Measurements from ENCODE around the gene SETBP1.

Gene SETBP1

DNA sequence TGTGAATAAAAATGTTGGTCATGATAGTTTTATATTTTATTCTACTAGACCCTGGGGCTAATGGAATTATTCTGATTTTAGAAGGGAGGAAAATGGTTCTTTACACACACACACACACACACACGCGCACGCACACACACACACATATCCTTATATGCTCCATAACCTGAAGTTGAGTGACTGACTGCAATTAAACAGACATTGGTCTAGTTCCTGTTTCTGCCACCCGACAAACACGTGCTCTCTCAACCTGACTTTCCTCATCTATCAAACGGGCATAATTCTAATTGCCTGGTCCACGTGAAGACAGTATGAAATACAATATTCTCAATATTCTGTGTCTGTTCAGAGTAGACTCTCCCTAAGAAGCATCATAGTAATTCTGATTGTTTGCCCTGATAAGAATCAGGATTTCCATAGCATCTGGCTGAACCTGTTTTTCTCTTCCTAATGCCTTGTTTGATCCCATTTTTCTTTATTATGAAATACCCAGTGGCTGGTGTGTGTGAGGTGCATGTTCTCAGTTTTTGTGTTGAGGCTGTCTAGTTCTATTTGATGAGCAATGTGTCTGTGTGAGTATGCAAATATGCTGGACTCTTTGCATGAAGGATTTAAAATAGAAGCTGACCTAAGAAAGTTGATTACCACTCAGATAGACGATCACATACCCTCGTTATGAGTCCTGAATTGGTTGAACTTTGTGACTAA, 51.0 kb downstream of the SETBP1 start:
- DNase-seq (ENCODE audit: low read depth, low spot score), result no peak

DNA sequence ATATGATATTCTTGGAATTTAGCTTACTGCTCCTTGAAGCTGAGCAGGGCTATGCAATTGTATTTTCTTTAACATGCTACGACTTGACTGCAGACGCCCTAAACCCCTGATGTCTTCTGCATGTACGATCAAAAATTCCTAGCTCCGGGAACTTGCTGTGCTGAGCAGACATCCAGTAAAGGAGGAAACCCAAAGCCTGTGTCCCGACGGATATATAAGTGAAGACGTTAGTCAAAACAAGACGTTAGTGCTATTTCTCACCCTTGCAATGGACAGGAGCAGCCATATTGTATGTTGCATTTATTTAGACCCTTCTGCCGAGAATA, 51.5 kb downstream of the SETBP1 start:
- no peak for DNase-seq (ENCODE audit: low read depth, low spot score)

DNA sequence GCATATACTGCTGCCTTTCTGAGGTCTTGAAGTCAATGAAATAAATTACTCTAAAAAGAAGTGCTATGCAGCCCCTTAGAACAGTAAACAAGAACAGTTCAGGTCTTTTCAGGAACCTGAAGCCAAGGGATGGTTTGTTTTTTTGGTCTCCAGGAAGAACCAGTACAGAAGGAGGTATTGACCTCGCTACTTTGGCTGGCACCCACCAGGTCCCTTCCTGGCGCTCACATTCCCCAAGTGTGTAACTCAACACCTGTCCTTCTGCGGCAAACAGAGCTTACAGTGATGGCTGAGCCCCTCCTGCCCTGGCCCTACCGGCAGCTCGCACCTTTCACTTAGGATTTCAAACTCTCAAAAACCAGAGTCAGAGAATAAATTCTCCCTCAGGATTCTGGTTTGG, 51.9 kb downstream of the SETBP1 start:
- DNase-seq (ENCODE audit: low read depth, low spot score), result no peak

DNA sequence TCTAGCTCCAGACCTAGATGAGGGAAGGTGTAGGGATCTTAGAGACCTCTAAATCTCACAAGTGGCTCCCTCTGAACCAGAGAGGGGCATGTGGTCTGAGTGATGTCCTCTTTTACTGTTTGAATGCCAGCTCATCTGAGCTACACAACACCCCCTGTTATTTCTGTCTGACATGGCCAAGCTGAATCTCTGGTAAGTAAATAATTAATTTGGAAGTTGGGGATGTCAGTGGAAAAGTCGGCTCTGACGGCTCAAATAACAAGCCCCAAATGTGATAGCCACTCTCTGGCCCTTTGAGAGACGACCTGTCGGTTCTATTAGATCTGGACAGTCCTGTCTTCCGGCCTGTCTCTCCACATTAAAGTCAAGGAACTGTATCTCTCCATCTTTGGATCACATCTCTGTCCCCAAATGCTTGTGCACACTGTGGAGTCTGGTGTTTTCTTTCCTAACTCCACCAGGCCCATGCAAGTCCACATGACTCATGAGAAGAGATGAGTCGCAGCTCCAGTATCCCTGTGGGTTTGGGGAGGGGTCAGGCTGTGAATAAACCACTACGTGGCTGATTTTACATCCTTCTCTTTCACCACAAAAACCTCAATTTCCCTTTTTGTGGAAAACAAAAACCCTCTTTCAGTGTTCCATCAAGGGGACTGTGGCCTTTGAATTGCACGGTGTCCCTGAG, 52.5 kb downstream of the SETBP1 start:
- peak; percentile 37 for DNase-seq (ENCODE audit: low read depth, low spot score)

DNA sequence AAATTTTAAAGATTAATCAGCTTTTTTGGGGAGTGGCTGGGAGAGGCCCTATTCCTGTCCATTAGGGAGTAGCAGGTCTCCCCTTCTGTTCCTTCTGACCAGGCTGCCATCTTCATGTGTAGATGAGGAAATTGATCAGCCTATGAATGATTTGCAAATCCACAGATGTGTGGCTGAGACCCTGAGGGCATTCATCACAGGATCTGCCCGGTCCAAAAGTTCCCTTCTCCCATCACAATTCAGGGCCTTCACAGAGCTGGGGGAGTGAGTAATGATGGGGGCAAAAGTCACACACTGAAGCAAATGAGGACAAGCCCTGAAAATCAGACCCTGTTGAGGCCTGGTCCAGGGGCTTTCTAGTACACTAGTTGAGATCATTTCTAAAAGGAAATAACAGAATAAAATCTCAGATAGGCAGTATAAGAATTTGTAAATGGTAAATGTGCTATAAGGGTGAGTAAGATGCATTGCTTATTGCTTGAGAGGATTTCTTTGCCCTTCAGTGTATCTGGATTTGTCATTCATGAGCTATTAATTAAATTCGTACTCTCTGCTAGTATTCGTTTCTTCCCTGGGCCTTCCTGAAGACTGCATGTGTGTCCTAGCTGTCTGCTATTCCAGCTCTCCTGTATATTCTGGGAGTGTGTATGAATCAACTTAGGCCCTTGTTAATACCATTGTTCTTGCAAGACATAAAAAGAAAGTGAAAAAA, 53.2 kb downstream of the SETBP1 start:
- no peak for DNase-seq (ENCODE audit: low read depth, low spot score)

DNA sequence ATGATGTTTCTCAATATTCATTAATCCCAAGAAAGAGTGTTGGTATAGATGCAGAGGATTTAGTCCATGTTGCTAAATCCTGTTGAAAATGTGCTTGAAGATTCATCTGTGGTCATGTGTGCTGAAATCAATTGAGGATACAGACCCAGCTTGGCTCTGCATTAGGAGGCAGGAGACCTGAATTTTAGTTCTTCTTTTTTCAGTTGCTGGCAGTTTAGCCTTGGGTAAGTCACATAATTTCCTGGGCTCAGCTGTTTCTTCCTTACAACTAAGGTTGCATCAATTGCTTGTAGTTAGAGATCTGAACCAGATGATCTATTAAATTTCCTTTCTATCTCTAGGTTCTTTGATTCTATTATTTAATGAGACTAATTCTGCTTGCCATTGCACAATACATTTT, 54.4 kb downstream of the SETBP1 start:
- no peak for DNase-seq (ENCODE audit: low read depth, low spot score)

DNA sequence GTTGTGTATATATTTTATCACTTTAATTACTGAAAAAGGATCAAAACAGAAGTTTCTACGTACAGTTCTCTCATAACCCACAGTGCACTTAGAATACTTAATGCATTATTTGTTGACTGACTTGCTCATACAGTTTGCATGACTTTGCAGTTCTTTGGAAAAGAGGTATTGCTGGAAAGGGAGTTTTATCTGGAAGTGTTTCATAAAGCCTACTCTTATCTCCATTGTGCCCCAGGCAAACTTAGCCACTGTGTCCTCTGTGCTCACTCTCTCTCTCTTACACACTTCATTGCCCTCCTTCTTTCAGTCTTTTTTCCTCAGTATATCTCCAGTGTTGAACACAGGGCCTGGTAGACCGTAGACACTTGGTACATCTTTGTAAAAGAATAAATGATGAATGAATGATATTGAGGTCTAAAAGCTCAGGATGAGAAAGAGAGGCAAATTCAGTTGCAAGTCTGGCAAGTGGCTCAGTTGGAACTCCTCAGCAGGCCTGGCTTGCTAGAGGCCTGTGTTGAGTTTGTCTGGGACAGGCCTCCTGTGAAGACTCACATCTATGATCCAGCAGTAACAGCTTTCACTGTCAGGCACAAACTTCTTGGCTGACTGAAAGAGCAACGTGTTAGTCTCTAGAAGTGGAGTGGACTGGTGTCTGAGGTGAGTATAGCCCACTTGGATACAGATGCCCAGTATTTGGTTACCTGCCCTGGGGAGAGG, 56.1 kb downstream of the SETBP1 start:
- DNase-seq (ENCODE audit: low read depth, low spot score), result no peak

DNA sequence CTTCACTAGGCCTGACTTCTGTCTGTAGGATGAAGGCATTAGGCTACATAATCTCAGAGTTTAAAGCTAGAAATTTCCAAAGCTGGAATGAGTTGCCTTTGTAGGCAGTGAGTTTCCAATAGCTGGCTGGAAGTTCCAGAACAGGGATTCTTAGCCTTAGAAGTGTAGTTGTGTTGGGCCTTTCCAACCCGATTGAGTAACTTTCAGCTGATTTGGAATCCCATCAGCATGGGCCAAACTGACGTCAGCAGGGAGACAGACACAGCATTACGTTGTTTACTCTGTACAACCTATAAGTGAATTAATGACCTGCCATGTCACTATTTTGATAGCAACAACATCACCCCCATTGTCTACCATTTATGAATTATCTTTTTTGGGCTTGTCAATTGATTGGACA, 56.9 kb downstream of the SETBP1 start:
- no peak for DNase-seq (ENCODE audit: low read depth, low spot score)

DNA sequence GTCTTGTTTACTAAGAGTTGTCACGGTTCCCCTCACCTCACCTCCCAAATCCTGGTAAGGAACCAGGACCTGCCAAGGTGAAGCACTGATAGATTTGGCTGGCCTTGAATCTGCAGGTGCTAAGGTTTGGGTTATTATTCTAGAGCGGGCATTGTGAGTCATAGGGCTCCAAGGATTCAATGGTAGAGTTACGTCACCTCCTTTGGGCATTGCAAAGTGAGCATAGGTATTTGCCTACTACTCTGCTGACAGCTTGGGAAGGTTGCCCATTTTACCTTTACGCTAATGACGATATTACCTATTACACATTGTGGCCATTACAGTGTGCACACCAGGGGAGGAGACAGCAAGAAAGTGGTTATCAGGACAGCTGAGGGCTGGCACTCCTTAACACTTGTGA, 59.3 kb downstream of the SETBP1 start:
- no peak for DNase-seq (ENCODE audit: low read depth, low spot score)

DNA sequence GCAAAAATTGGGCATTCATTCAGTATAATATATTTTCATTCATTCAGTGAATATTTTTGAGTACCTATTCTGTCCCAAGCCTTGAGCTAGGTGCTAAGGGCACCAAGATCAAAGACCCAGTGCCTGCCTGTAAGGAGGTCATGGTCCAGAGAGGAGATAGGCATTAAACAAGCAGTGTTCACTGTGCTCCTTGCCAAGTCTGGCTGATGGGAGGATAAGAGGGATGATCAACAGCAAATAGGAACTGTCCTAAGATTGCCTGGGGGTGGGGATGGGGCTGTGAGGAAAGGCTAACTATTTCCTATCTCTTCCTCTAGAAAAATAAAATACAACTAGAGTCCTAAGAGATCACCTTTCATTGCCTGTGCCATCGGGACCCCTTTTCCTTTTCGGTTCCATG, 60.4 kb downstream of the SETBP1 start:
- DNase-seq (ENCODE audit: low read depth, low spot score), result no peak

DNA sequence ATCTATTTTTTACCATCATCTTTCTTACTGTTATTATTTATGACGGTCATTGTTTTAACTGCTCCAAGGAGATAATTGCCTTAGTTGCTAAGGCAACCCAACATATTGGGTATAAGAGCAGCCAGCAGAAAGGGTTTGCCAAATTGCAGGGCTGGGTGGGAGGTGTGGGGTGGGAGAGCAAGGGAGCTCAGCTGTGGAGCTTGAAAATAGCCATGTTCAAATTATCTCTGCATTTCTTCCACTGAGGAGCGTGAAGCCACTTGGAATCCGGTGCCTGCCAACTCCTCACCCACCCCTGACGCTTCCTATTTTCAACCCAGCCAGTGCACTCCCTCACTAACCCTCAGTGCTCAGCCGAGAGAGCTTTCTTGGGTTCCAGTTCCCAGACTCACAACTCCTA, 60.8 kb downstream of the SETBP1 start:
- DNase-seq (ENCODE audit: low read depth, low spot score), result no peak

DNA sequence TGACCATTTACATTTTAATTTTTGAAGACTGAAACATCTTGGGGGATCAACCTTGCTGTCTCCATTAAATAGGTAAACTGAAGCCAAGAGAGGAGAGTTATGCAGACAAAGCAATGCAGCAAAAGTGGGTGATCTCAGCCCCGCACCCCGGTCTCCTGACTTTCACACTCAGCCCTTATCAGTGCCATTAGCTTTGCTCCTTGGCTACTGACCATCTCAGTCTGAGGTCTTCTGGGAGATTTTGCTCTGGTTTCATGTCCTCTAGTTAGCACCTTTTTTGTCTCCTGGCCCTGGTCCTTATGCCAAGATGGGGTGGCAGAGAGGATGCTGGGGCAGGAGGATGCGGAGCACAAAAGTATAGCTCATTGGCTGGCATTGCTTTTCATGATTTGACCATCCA, 61.4 kb downstream of the SETBP1 start:
- no peak for DNase-seq (ENCODE audit: low read depth, low spot score)

DNA sequence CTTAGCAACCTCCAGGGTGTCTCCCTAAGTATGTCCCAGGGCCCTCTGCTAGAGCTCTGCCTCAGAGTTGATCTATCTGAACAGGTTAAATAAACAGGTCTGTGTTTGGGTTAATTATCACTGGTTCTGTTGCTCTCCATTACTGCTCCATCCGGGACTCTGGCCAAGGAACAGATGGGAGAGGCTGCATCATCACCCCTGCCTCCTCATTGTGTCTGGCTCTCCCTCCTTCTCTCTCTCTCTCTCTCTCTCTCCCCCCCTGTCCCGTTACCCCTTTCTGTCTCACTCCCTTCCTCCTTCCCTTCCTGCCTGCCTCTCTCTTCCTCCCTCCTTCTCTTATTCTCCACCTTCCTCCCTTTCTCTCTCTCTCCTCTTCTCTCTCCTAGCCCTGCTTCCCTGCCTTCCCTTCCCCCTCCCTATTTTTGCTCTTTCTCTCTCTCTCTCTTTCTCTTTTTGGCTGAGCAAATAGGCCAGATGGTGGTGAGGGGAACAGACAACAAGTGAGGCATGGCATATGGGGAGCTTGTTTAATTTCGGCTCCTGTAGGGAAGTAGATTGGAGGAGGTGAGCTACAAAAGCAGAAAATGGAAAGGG, 62.1 kb downstream of the SETBP1 start:
- DNase-seq (ENCODE audit: low read depth, low spot score), result peak; percentile 67

DNA sequence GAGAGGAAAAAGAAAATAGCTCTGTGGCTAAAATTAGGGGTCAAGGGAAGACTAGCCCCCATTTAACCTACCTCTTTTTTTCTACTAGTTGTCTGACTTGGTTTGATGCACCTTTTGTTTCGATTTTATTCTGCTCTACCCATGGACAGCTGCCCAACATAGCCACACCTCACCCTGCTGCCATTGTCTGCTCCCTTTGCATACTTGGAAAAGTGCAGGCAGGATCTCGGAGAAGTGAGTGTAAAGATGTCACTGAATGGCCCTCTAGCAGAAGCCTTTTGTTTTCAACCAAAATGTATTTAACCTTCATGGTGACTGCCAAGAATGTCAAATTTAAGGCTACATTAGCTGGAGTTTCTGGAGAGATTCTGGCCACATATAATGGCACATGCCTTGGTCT, 62.9 kb downstream of the SETBP1 start:
- no peak for DNase-seq (ENCODE audit: low read depth, low spot score)

DNA sequence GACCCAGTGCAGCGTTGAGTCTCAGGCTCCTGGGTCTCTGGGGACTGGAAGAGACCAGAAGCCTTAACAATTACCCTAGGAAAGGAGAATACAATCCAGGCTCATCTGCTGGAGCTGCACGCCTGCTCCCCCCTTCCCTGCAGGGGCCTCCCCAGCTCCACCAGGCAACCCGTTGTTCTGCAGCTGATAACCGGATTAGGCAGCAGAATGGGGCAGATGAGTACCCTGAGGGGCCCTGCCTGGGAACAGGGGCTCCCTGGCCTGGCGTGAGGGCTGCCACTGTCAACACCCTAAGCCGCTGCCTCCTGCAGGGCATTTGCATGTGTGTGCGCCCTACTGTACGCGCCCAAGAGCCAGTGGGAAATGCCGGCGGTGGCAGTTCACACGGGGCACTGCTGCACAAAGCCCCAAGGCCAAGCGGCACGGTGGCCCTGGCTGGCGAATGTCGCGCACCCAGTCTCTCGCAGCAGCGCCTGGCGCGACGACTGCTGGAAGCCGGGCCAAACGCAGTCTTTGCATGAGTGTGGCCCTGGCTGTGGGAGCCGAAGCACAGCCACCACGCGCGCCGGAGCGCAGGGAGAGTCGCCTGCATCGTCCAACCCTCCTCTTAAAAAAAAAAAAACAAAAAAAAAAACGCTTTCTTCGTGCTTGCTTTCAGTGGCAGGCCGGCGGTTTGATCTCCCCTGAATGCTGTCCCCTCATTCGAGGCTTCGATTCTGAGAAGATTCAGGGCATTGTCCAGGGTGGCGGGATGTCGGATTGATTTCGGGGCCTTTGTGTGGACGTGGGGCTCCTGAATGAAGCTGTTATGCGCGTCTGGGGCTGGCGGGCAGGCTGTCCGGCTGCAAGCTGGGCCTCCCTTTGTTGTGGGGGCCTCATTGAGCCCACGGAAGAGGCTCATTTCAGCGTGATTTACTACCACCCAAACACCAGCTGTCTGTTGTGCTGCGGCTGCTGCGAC, 63.8 kb downstream of the SETBP1 start:
- no peak for DNase-seq (ENCODE audit: low read depth, low spot score)

DNA sequence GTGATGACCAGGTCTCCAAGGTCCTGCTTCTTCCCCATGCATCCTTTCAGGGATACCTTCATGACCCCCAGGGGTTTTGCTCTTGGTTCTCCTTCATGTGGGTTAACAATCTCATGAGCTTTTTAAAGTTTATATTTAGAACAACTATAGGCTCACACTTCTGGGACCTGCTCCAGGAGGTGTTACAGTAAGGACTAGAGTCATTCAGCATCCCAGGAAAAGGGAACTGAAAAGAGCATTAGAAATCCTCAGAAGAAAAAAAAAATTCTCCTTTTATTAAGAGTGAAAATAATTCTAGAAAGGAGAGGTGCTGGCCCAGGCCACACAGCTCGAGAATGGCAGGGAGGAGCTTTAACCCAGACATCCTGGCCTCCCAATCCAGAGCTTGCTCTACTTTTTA, 66.5 kb downstream of the SETBP1 start:
- no peak for DNase-seq (ENCODE audit: low read depth, low spot score)

DNA sequence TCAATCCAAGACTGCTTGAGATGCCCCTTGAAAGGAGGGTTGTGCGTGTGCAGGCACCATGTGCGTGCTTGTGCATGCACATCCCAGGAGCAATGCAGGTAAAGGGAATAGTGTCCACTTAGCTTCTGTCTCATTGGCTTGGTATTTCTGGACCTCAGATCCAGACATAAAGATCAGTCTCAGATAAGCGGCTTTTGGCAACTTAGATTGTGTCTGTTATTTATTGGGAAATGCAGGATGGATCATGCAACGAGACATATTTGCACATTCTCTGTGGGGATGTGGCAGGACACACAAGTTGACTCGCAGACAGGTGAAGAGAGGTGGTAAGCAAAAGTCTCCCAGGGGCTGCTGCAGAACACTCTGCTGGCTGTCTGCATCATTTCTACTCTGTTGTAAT, 67.9 kb downstream of the SETBP1 start:
- no peak for DNase-seq (ENCODE audit: low read depth, low spot score)

DNA sequence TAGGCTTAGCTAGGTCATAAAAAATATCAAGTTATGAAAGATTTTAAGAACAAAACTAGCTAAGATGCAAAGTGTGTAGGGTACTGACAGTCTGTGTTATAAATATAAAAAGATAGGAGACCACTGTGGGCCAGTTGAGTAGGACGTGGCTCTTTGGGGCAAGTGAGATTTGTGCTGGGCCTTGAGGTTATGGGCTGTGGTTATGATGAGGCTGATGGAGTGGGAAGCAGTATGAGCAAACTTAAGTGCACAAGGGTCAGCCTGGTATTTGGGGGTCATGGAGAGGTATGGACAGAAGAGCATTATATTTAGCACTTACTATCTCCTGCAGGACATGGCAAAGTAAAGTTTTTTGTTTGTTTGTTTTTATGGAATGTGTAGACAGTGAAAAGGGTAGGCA, 70.1 kb downstream of the SETBP1 start:
- DNase-seq (ENCODE audit: low read depth, low spot score), result no peak

DNA sequence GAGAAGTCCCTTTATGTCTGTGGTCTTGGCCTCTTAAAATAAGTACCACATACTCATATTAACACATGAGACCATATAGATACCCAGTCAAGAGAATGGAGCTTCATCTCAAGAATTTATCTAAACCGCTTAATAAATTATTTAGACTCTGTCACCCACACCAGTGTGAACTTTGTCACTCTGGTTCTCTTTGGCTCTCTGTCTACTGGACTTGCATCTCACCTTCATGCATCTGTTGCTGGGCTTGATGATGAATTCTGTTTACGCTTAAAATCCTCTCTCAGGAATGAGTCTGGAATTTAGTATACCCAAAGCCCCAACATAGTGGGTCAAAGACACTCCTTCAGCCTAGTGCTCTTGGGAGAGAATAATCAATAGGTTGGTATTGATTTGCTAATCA, 73.9 kb downstream of the SETBP1 start:
- DNase-seq (ENCODE audit: low read depth, low spot score), result no peak

DNA sequence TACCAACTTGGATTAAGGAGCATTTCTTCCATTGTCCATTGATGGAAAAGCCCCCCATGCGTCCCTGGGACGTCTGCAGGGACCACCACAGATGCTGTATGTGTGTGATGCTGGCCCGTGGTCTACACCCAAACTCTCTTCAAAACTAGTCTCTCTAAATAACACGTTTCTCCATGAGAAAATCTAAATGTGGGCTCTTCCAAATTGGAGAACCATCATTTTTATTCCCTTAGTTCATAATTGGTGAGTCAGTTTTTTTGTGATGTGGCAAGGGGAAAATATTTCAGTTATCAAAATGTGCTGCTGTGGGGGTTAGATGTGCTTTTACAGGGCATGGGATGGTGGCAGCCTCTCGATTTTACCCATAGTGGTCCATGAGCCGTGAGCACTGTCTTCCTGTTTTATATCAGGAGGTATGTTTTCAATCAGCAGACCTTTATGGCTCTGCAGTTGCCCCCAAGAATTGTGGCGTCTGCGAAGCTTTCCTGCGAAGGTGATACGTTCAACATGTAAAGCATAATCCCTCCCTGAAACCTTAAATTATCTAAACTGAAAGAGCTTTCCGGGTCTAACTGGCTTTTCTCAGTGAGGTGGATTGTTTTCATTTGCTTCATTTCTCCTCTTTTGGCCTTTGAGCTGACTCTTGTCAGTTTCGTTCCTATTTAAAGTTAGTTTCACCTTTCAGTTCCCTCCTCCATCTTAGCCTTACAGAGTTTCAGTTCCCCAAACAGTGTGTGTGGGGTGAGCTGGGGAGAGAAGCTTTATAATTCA, 78.4 kb downstream of the SETBP1 start:
- no peak for DNase-seq (ENCODE audit: low read depth, low spot score)
